Endothelial cell of umbilical vein (primary cell): ENCODE measurements around the gene EMC8. TPM values are rescaled to one million over a fixed set of nuclear protein-coding genes. Genes with fewer than 3 reads are reported as not detected.

Source experiments
- BruUV-seq: library from RNA; stranded (reverse); fragments of 400-500 nt; replicated peaks from 2 replicates; lab custom pipeline; 2021; lab: Mats Ljungman, UMichigan
- CTCF ChIA-PET: fragments of 300-600, 350-600 bp; sonication (Branson Sonifier 250); formaldehyde crosslinking; loops from one replicate; lab custom pipeline; 2021; ENCODE audit warnings: antibody characterized with exemption, inconsistent platforms; lab: Charles Lee
- POLR2A ChIA-PET: fragments of 300-600, 350-600 bp; sonication (Branson Sonifier 250); formaldehyde crosslinking; loops from one replicate; lab custom pipeline; 2021; ENCODE audit warnings: antibody characterized with exemption, inconsistent platforms; lab: Charles Lee
- DNase-seq: peaks from one replicate; pipeline ENCODE4 v3.0.0-alpha.2; 2011; ENCODE audit warnings: low read depth, low spot score
- FAIRE-seq: peaks from 2 replicates; lab custom pipeline; 2011; peaks lifted over from hg19 to GRCh38; lab: Jason Lieb, UNC
- H2AFZ ChIP-seq: 2 replicates; pipeline ENCODE4 v1.6.0; 2012; ENCODE audit warnings: low read depth, low read length, control low read depth, inconsistent platforms
- H3K27ac ChIP-seq: 2 replicates; pipeline ENCODE4 v1.5.1; 2011; ENCODE audit warnings: low read depth, mild to moderate bottlenecking, control low read depth, low read length, moderate library complexity; ENCODE audit not compliant: insufficient read depth
- H3K27me3 ChIP-seq, 2 experiments: 2 replicates each; pipeline versions ENCODE4 v1.6.0 to v1.6.1; 2011; ENCODE audit warnings: low read length in 2 of 2, mixed read lengths in 1 of 2; ENCODE audit not compliant: control insufficient read depth in 2 of 2, insufficient read depth in 2 of 2
- H3K36me3 ChIP-seq, 2 experiments: 2 replicates in 1 of 2; 3 replicates in 1 of 2; pipeline ENCODE4 v1.5.1; 2011; ENCODE audit warnings: low read length in 2 of 2, mild to moderate bottlenecking in 1 of 2, moderate library complexity in 1 of 2; ENCODE audit not compliant: control insufficient read depth in 2 of 2, insufficient read depth in 2 of 2; ENCODE audit errors: extremely low read depth in 1 of 2
- H3K4me1 ChIP-seq: 3 replicates; pipeline ENCODE4 v1.5.1; 2011; ENCODE audit warnings: mild to moderate bottlenecking, low read length; ENCODE audit not compliant: control insufficient read depth, insufficient read depth; ENCODE audit errors: extremely low read depth
- H3K4me2 ChIP-seq: 2 replicates; pipeline ENCODE4 v1.6.1; 2011; ENCODE audit warnings: low read length, control low read depth, mixed read lengths; ENCODE audit not compliant: insufficient read depth
- H3K4me3 ChIP-seq, 3 experiments: fragments of 200-600 bp in 1 of 3; sonication (generic), shearing (Covaris generic) in 1 of 3; replicated peaks in 1 of 3; 2 replicates each; pipeline ENCODE4 v1.5.1; 2011 to 2016; ENCODE audit warnings: control low read depth in 3 of 3, low read length in 3 of 3, mild to moderate bottlenecking in 2 of 3, inconsistent platforms in 1 of 3, low read depth in 1 of 3, moderate library complexity in 1 of 3; ENCODE audit not compliant: insufficient read depth in 1 of 3
- H3K79me2 ChIP-seq: 2 replicates; pipeline ENCODE4 v1.6.0; 2012; ENCODE audit warnings: low read length, inconsistent platforms; ENCODE audit not compliant: control insufficient read depth, insufficient read depth
- H3K9ac ChIP-seq: replicated peaks from 2 replicates; pipeline ENCODE3; 2011; ENCODE audit warnings: low read length, control low read depth; ENCODE audit not compliant: insufficient read depth; ENCODE audit errors: extremely low read depth
- H3K9me1 ChIP-seq: replicated peaks from 3 replicates; pipeline ENCODE4 v1.6.0; 2011; ENCODE audit warnings: mild to moderate bottlenecking, low read length; ENCODE audit not compliant: control insufficient read depth, insufficient read depth; ENCODE audit errors: extremely low read depth
- H3K9me3 ChIP-seq: replicated peaks from 2 replicates; pipeline ENCODE4 v1.5.1; 2012; ENCODE audit warnings: low read length, inconsistent platforms; ENCODE audit not compliant: control insufficient read depth, insufficient read depth
- H4K20me1 ChIP-seq: replicated peaks from 2 replicates; pipeline ENCODE3; 2011; ENCODE audit warnings: mild to moderate bottlenecking, low read length; ENCODE audit not compliant: control insufficient read depth, insufficient read depth; ENCODE audit errors: extremely low read depth
- EZH2 ChIP-seq: IDR thresholded peaks from 2 replicates; pipeline ENCODE4 v1.6.1; 2012; ENCODE audit warnings: borderline replicate concordance, low read depth, mild to moderate bottlenecking, moderate library complexity, low read length, inconsistent platforms; ENCODE audit not compliant: severe bottlenecking
- FOS ChIP-seq: IDR thresholded peaks from 2 replicates; pipeline ENCODE4 v1.6.1; 2011; ENCODE audit warnings: mild to moderate bottlenecking, low read length, moderate library complexity, borderline replicate concordance; ENCODE audit not compliant: insufficient read depth
- GATA2 ChIP-seq: IDR thresholded peaks from 2 replicates; pipeline ENCODE4 v1.7.0; 2011; ENCODE audit warnings: low read depth, mild to moderate bottlenecking, moderate library complexity, mixed read lengths, low read length; ENCODE audit not compliant: insufficient read length, insufficient read depth
- JUN ChIP-seq: IDR thresholded peaks from 2 replicates; pipeline ENCODE4 v1.6.1; 2011; ENCODE audit warnings: borderline replicate concordance, low read depth; ENCODE audit not compliant: insufficient read length, insufficient read depth
- MYC ChIP-seq: IDR thresholded peaks from one replicate; pipeline ENCODE4 v1.6.1; 2011; ENCODE audit warnings: mild to moderate bottlenecking, low read depth, low read length
- POLR2A ChIP-seq: IDR thresholded peaks from 2 replicates; pipeline ENCODE4 v1.6.1; 2012; ENCODE audit warnings: low read depth, mild to moderate bottlenecking, control low read depth, low read length
- POLR2AphosphoS5 ChIP-seq: IDR thresholded peaks from 2 replicates; pipeline ENCODE4 v1.6.1; 2012; ENCODE audit warnings: low read depth, mild to moderate bottlenecking, control low read depth, low read length, moderate library complexity; ENCODE audit not compliant: insufficient read depth
- dilution Hi-C: fragments of 300-500 bp; cut with MboI; formaldehyde crosslinking; loops from one replicate; pipeline ENCODE4 v1.15.0; 2019; ENCODE audit warnings: low sequenced_read_pairs; ENCODE audit not compliant: extremely low pct_ligation_motif_present
- intact Hi-C: fragments of 100-400 bp; cut with micrococcal nuclease; formaldehyde crosslinking; loops from one replicate; pipeline ENCODE4 v1.10.0; 2022
- polyA plus RNA-seq, 4 experiments: library from polyadenylated mRNA; depleted of rRNA in 3 of 4; stranded (reverse) in 3 of 4; unstranded in 1 of 4; fragments of >200 nt; gene quantifications; 2 replicates each; pipeline versions ENCODE4 v1.2.1 to v1.2.3, GENCODE V29; 2011 to 2012; ENCODE audit warnings: missing spikeins in 1 of 4
- total RNA-seq: library from RNA; stranded (reverse); gene quantifications from 2 replicates; pipeline ENCODE4 v1.2.3, GENCODE V29; 2021
- TF ChIP-seq, protein P1 (sequence below), 2 donors: IDR thresholded peaks; 1 replicate in 1 of 2; 2 replicates in 1 of 2; pipeline ENCODE4 v1.5.1; 2011; ENCODE audit warnings: low read length in 2 of 2, mild to moderate bottlenecking in 2 of 2, moderate library complexity in 2 of 2, control low read depth in 1 of 2, inconsistent platforms in 1 of 2, low read depth in 1 of 2; ENCODE audit not compliant: insufficient read depth in 1 of 2; ENCODE audit errors: extremely low read depth in 1 of 2
- TF ChIP-seq, protein P2 (sequence below): IDR thresholded peaks from 2 replicates; pipeline ENCODE4 v1.6.1; 2011; ENCODE audit not compliant: insufficient read depth, insufficient read length

Gene EMC8
- total and polyA plus RNA-seq, 2 donors (not counting 3 experiments of a cell fraction or from before 2014, with no cell fraction given), result 51.2 to 59.6 TPM

DNA sequence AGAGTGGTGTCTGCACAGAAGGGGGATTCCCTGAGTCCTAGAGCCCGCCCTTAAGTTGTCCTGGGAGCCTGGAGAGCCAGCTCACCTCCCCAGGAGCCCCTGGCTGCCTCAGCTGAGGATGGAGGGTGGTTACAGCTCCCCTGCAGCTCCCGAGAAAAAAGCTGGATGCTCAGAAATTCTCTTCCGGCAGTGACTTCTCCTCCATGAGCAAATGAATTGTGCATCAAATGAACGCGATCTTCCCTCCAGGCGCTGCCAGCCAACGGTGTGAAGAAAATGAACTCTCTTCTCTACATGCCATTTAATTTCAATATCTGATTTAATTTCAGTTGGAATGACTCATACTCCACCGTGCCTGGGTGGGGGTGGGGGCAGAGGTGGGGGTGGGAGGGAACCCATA lies 34.1 kb downstream of the EMC8 start:
- Histone ChIP-seq H3K36me3 (no peaks in the 10 kb centered on the region), H3K9me1 (no peaks in the 10 kb centered on the region), H3K27ac (no peak overlapping the region), H4K20me1 (no peaks in the 10 kb centered on the region), H3K9ac (no peak overlapping the region), H3K9me3 (no peaks in the 10 kb centered on the region), H2AFZ (no peak overlapping the region), H3K27me3 (no peaks in the 10 kb centered on the region), H3K79me2 (no peaks in the 10 kb centered on the region), H3K4me1 (peaks cover 9% of the 10 kb centered on the region), H3K4me3 (no peak overlapping the region), H3K4me2 (no peak overlapping the region)
- DNase-seq (no peak), FAIRE-seq (no peak)
- intact Hi-C loops, result no loop called here
- CTCF ChIA-PET, result no interaction called here
- dilution Hi-C loops, result no loop called here
- POLR2A ChIA-PET, result no interaction called here
- no peak for TF ChIP-seq JUN
- TF ChIP-seq GATA2, result no peak
- TF ChIP-seq FOS, result no peak
- TF ChIP-seq, protein P1, sequence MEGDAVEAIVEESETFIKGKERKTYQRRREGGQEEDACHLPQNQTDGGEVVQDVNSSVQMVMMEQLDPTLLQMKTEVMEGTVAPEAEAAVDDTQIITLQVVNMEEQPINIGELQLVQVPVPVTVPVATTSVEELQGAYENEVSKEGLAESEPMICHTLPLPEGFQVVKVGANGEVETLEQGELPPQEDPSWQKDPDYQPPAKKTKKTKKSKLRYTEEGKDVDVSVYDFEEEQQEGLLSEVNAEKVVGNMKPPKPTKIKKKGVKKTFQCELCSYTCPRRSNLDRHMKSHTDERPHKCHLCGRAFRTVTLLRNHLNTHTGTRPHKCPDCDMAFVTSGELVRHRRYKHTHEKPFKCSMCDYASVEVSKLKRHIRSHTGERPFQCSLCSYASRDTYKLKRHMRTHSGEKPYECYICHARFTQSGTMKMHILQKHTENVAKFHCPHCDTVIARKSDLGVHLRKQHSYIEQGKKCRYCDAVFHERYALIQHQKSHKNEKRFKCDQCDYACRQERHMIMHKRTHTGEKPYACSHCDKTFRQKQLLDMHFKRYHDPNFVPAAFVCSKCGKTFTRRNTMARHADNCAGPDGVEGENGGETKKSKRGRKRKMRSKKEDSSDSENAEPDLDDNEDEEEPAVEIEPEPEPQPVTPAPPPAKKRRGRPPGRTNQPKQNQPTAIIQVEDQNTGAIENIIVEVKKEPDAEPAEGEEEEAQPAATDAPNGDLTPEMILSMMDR (IDR thresholded peaks at IDR 0.05; ENCODE audit: extremely low read depth in 1 of 2, insufficient read depth in 1 of 2, low read depth in 1 of 2, low read length in 2 of 2), result no peak
- no peak for TF ChIP-seq POLR2A
- TF ChIP-seq POLR2AphosphoS5, result no peak
- TF ChIP-seq EZH2, result no peak
- TF ChIP-seq, protein P2, sequence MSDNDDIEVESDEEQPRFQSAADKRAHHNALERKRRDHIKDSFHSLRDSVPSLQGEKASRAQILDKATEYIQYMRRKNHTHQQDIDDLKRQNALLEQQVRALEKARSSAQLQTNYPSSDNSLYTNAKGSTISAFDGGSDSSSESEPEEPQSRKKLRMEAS, result no peak
- TF ChIP-seq MYC, result no peak
- BruUV-seq, result no TSS peak
